ENCODE results near the gene HOMER2.
"Not testable (repeated sequence)": the region's sequence is repeated elsewhere in the genome, so short reads cannot be mapped to it uniquely, and the experiment has no call there.

Gene HOMER2

GRCh38 chr15:82831894-82832600, 120.5 kb downstream of the HOMER2 start:
- DNase-seq (ENCODE audit: low spot score) = no peak

- DNase-seq (ENCODE audit: low spot score) = no peak
These were observed 121.9 kb downstream of the HOMER2 start for GRCh38 chr15:82830427-82831173.

GRCh38 chr15:82829234-82829633, 123.3 kb downstream of the HOMER2 start:
- no peak for DNase-seq (ENCODE audit: low spot score)

- DNase-seq (ENCODE audit: low spot score) = no peak
These were observed 124.4 kb downstream of the HOMER2 start for GRCh38 chr15:82828075-82828474.

GRCh38 chr15:82823049-82823448, 129.5 kb downstream of the HOMER2 start:
- no peak for DNase-seq (ENCODE audit: low spot score)

GRCh38 chr15:82821851-82822250, 130.7 kb downstream of the HOMER2 start:
- not testable (repeated sequence) for DNase-seq (ENCODE audit: low spot score)

- not testable (repeated sequence) for DNase-seq (ENCODE audit: low spot score)
These were observed 131.1 kb downstream of the HOMER2 start for GRCh38 chr15:82821396-82821795.

GRCh38 chr15:82820128-82820527, 132.4 kb downstream of the HOMER2 start:
- no peak for DNase-seq (ENCODE audit: low spot score)

GRCh38 chr15:82812994-82813393, 139.5 kb downstream of the HOMER2 start:
- no peak for DNase-seq (ENCODE audit: low spot score)

- no peak for DNase-seq (ENCODE audit: low spot score)
These were observed 141.6 kb downstream of the HOMER2 start for GRCh38 chr15:82810890-82811426.

- peak; percentile 68 for DNase-seq (ENCODE audit: low spot score)
These were observed 142.2 kb downstream of the HOMER2 start for GRCh38 chr15:82810061-82810889.

GRCh38 chr15:82809308-82810060, 143.0 kb downstream of the HOMER2 start, which contains the start of gene WHAMM:
Gene WHAMM (plus strand): TSS chr15:82809628. CDS start chr15:82809727, 99 bp downstream.
- peak; percentile 95 for DNase-seq (ENCODE audit: low spot score)

GRCh38 chr15:82808634-82809041, 143.9 kb downstream of the HOMER2 start:
- DNase-seq (ENCODE audit: low spot score) = no peak

- DNase-seq (ENCODE audit: low spot score) = no peak
These were observed 144.4 kb downstream of the HOMER2 start for GRCh38 chr15:82807920-82808633.

GRCh38 chr15:82805994-82806406, 146.5 kb downstream of the HOMER2 start, which contains the start of gene FSD2:
Gene FSD2 (minus strand): TSS chr15:82806069. CDS start chr15:82787390, 18,679 bp downstream.
- no peak for DNase-seq (ENCODE audit: low spot score)

GRCh38 chr15:82804575-82804949, 148.0 kb downstream of the HOMER2 start:
- DNase-seq (ENCODE audit: low spot score) = no peak

GRCh38 chr15:82803793-82804574, 148.5 kb downstream of the HOMER2 start:
- no peak for DNase-seq (ENCODE audit: low spot score)

GRCh38 chr15:82802497-82802896, 150.0 kb downstream of the HOMER2 start:
- no peak for DNase-seq (ENCODE audit: low spot score)

- no peak for DNase-seq (ENCODE audit: low spot score)
These were observed 153.2 kb downstream of the HOMER2 start for GRCh38 chr15:82799183-82799841.
